Osteoblast (primary cell): ENCODE results near the gene ATXN10. TPM values are rescaled to one million over a fixed set of nuclear protein-coding genes. Genes with fewer than 3 reads are reported as not detected.
A peak's percentile ranks its signal among the peaks of the same experiment; 100 is the strongest.

Experiments
- DNase-seq: peaks from one replicate; pipeline ENCODE4 v3.0.0; 2011; ENCODE audit warnings: low spot score, mixed read lengths; ENCODE audit not compliant: insufficient read length; ENCODE audit errors: missing footprints
- H2AFZ ChIP-seq: 2 replicates; pipeline ENCODE4 v1.6.0; 2011; ENCODE audit warnings: mild to moderate bottlenecking, low read length
- H3K27ac ChIP-seq: 2 replicates; pipeline ENCODE4 v1.5.1; 2011; ENCODE audit warnings: mild to moderate bottlenecking, low read depth, low read length, moderate library complexity
- H3K27me3 ChIP-seq: 2 replicates; pipeline ENCODE4 v1.6.0; 2012; ENCODE audit warnings: mild to moderate bottlenecking, control low read depth, inconsistent platforms, low read length, moderate library complexity; ENCODE audit not compliant: insufficient read depth
- H3K36me3 ChIP-seq: 2 replicates; pipeline ENCODE4 v1.5.1; 2011; ENCODE audit warnings: mild to moderate bottlenecking, low read length, control low read depth, moderate library complexity; ENCODE audit not compliant: insufficient read depth
- H3K4me1 ChIP-seq: 2 replicates; pipeline ENCODE4 v1.5.1; 2011; ENCODE audit warnings: mild to moderate bottlenecking, low read length, control low read depth, moderate library complexity; ENCODE audit not compliant: insufficient read depth
- H3K4me2 ChIP-seq: 2 replicates; pipeline ENCODE4 v1.6.0; 2011; ENCODE audit warnings: mild to moderate bottlenecking, low read length; ENCODE audit not compliant: insufficient read depth
- H3K4me3 ChIP-seq: fragments of 200-600 bp; sonication (generic); 3 replicates; pipeline ENCODE4 v1.5.1; 2012; ENCODE audit warnings: mild to moderate bottlenecking, low read length, inconsistent platforms; ENCODE audit not compliant: insufficient read depth
- H3K79me2 ChIP-seq: 2 replicates; pipeline ENCODE4 v1.6.0; 2012; ENCODE audit warnings: mild to moderate bottlenecking, low read length, control low read depth, inconsistent platforms; ENCODE audit not compliant: insufficient read depth
- H3K9me3 ChIP-seq: 2 replicates; pipeline ENCODE4 v1.5.1; 2011; ENCODE audit warnings: low read depth, low read length, control low read depth
- H4K20me1 ChIP-seq: 2 replicates; pipeline ENCODE4 v1.6.0; 2012; ENCODE audit warnings: mild to moderate bottlenecking, low read length, control low read depth; ENCODE audit not compliant: insufficient read depth
- total RNA-seq: library from RNA; depleted of rRNA; stranded (reverse); fragments of >200 nt; gene quantifications from 2 replicates; pipeline ENCODE4 v1.2.3, GENCODE V29; 2012
- TF ChIP-seq, protein P1 (sequence below): IDR thresholded peaks from 2 replicates; pipeline ENCODE4 v1.5.1; 2011; ENCODE audit warnings: mild to moderate bottlenecking, low read depth, low read length, moderate library complexity; ENCODE audit errors: extremely low read depth

ATXN10 gene
- total RNA-seq, 1 donor, result 138 TPM

DNA sequence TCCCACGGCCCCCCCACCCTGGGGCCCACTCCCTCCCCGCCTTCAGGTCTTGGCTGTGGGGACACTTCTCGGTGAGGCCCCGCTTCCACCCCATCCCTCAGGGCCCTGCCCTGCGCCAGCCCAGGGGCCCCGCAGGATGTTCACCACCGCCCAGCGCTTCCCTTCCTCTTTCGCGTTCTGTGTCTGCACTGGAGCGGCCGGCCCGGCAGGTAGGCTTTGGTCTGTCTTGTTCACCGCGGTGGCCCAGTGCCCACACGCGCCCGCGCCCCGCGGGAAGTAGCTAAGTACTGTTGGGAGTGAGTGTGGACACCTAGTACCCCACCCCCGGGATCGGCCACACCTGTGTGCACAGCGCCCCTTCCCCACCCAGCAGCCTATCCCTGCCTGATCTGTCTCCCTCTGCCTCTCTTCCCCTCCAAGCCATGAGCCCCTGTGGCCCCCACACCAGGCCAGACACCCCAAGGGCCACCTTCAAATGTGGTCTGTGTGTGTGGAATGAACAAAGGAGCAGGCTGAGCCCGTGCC, 219.9 kb downstream of the ATXN10 start:
- no peaks in the 10 kb centered on the region for H3K4me1 ChIP-seq
- H3K4me2 ChIP-seq, result no peak overlapping the region

DNA sequence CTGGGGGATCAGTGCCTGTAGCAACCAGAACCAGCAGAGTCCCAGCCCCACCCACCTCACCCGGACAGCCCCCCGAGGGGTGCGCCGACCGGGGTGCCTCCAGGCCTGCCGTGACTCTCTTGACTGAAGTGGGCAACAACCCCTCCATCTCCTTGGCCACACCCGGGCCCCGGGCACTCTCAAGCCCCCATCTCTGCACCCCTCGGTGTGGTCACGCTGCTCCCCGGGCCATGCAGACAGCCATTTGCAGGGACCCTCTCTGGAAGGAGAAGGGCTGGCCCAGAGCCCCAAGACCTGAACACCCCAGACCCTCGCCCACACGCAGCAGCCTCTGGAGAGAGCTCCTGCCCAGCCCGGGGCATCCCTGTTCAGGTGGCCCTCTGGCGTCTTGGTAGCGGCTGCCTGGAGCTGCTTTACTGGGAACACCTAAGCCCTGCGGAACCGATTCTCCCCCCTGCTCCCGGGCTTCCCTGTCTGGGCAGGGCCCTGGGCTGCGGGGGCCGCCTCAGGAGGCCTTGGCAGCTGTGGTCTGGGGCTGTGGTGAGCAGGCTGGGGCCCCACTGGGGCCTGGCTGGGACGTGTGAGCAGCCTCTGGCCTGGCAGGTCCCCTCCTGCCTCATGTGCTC, 220.5 kb downstream of the ATXN10 start:
- Histone ChIP-seq H3K27ac (no peak overlapping the region), H3K4me3 (no peak overlapping the region), H3K4me2 (no peak overlapping the region), H3K36me3 (no peaks in the 10 kb centered on the region), H3K9me3 (no peaks in the 10 kb centered on the region), H3K79me2 (no peaks in the 10 kb centered on the region), H3K27me3 (peaks cover 24% of the 10 kb centered on the region), H3K4me1 (no peaks in the 10 kb centered on the region), H2AFZ (no peak overlapping the region), H4K20me1 (no peaks in the 10 kb centered on the region)
- TF ChIP-seq, protein P1, sequence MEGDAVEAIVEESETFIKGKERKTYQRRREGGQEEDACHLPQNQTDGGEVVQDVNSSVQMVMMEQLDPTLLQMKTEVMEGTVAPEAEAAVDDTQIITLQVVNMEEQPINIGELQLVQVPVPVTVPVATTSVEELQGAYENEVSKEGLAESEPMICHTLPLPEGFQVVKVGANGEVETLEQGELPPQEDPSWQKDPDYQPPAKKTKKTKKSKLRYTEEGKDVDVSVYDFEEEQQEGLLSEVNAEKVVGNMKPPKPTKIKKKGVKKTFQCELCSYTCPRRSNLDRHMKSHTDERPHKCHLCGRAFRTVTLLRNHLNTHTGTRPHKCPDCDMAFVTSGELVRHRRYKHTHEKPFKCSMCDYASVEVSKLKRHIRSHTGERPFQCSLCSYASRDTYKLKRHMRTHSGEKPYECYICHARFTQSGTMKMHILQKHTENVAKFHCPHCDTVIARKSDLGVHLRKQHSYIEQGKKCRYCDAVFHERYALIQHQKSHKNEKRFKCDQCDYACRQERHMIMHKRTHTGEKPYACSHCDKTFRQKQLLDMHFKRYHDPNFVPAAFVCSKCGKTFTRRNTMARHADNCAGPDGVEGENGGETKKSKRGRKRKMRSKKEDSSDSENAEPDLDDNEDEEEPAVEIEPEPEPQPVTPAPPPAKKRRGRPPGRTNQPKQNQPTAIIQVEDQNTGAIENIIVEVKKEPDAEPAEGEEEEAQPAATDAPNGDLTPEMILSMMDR, result no peak
- DNase-seq, result peak; percentile 80

More for the DNA sequence above, 219.9 kb downstream of the ATXN10 start:
- H3K4me3 ChIP-seq, result no peak overlapping the region
- H3K79me2 ChIP-seq, result no peaks in the 10 kb centered on the region
- TF ChIP-seq, protein P1, result no peak
- peak; percentile 62 for DNase-seq
- H3K9me3 ChIP-seq, result no peaks in the 10 kb centered on the region
- no peak overlapping the region for H2AFZ ChIP-seq
- H3K27ac ChIP-seq, result no peak overlapping the region
- no peaks in the 10 kb centered on the region for H3K36me3 ChIP-seq
- no peaks in the 10 kb centered on the region for H4K20me1 ChIP-seq
- peaks cover 24% of the 10 kb centered on the region for H3K27me3 ChIP-seq

DNA sequence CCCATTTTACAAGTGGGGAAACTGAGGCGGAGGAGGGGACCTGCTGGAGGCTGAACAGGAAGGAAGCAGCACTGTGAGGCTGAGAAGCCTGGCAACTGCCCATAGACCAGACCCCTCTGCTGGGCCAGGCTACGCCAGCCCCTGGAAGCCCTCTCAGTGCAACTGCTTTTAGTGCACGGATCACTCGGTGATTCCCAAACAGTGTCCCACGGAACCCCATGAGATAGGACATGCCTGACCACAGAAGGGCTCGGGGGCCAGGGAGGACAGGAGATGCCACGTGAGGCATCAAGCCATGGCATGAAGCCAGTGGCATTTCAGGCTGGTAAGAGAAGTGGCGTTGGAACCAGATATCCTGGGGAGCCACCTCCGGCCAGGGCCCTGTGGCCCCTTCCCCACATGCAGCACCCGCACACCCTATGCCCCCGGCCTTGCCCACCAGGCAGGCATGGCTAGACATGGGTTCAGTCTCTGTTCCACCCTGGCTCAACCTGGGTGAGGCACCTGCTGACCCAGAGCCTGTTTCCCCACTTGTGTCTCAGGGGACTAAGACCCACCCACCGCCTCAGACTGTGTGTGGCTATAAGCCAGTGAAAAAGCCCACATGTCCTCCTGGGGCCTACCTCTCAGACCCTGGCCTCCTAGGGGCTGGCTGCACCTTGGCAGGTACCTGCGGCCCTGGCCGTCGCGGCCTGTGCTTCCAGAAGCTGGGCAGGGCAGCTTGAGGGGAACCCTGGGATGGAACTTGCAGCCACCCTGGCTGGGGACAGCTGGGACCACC, 221.2 kb downstream of the ATXN10 start:
- Histone ChIP-seq H4K20me1 (no peaks in the 10 kb centered on the region), H3K9me3 (no peaks in the 10 kb centered on the region), H3K27me3 (peaks cover 28% of the 10 kb centered on the region), H2AFZ (no peak overlapping the region), H3K4me1 (no peaks in the 10 kb centered on the region), H3K4me3 (no peak overlapping the region), H3K79me2 (no peaks in the 10 kb centered on the region), H3K4me2 (no peak overlapping the region), H3K27ac (no peak overlapping the region), H3K36me3 (no peaks in the 10 kb centered on the region)
- TF ChIP-seq, protein P1, result no peak
- DNase-seq, result peak; percentile 89

DNA sequence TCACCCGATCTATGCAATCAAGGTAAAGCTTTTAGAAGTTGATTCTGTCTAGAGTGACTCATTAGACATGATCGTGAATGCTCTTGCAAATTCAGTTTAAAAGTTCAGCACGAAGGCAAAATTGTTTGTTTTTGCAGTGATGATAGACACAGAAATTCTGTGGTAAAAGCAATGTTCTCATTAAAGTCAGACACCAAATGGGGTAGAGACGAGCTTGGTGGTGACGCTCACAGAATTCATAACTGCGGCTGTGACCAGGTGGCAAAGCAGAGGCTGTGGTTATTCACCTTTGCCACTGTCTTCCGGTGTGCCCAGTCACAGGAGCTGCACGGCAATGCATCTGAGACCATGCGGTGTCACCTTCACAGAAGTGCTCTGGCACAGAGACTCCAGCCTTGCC, 221.9 kb downstream of the ATXN10 start:
- H3K27me3 ChIP-seq, result peaks cover 34% of the 10 kb centered on the region
- no peak overlapping the region for H3K27ac ChIP-seq
- H4K20me1 ChIP-seq, result no peaks in the 10 kb centered on the region
- no peak overlapping the region for H3K4me3 ChIP-seq
- peak; percentile 79 for DNase-seq
- TF ChIP-seq, protein P1, result no peak
- no peak overlapping the region for H3K4me2 ChIP-seq
- H3K36me3 ChIP-seq, result no peaks in the 10 kb centered on the region
- no peak overlapping the region for H2AFZ ChIP-seq
- no peaks in the 10 kb centered on the region for H3K9me3 ChIP-seq
- no peaks in the 10 kb centered on the region for H3K79me2 ChIP-seq
- H3K4me1 ChIP-seq, result no peaks in the 10 kb centered on the region
